Mesenchymal stem cell (in vitro differentiated cells and primary cell): Measurements from ENCODE around the gene C1orf210.

Experiments used
- DNase-seq: peaks from one replicate; pipeline ENCODE4 v3.0.0-alpha.2; 2013
- H2AFZ ChIP-seq: one replicate; pipeline ENCODE4 v1.6.1; 2013; ENCODE audit warnings: low read depth, mild to moderate bottlenecking, control low read depth, inconsistent platforms, low read length, moderate library complexity
- H2AK5ac ChIP-seq: 2 replicates; pipeline ENCODE4 v1.6.1; 2013; ENCODE audit warnings: low read length, moderate library complexity, mild to moderate bottlenecking, inconsistent platforms; ENCODE audit not compliant: severe bottlenecking
- H2BK120ac ChIP-seq: one replicate; pipeline ENCODE4 v1.6.1; 2013; ENCODE audit warnings: low read depth, mild to moderate bottlenecking, inconsistent platforms, low read length, moderate library complexity
- H2BK12ac ChIP-seq, 2 experiments: one replicate each; pipeline ENCODE4 v1.6.1; 2013; ENCODE audit warnings: inconsistent platforms in 2 of 2, low read length in 2 of 2, mild to moderate bottlenecking in 2 of 2, moderate library complexity in 2 of 2, control low read depth in 1 of 2
- H2BK15ac ChIP-seq: one replicate; pipeline ENCODE4 v1.6.1; 2013; ENCODE audit warnings: mild to moderate bottlenecking, low read depth, inconsistent platforms; ENCODE audit not compliant: poor library complexity, severe bottlenecking
- H2BK5ac ChIP-seq: 2 replicates; pipeline ENCODE4 v1.6.1; 2013; ENCODE audit warnings: low read depth, mild to moderate bottlenecking, low read length, control low read depth, inconsistent platforms; ENCODE audit not compliant: poor library complexity, severe bottlenecking
- H3K14ac ChIP-seq, 2 experiments: one replicate each; pipeline ENCODE4 v1.6.1; 2013; ENCODE audit warnings: inconsistent platforms in 2 of 2, low read length in 2 of 2, control low read depth in 1 of 2, mild to moderate bottlenecking in 1 of 2, moderate library complexity in 1 of 2
- H3K18ac ChIP-seq, 2 experiments: one replicate each; pipeline ENCODE4 v1.6.1; 2013; ENCODE audit warnings: inconsistent platforms in 2 of 2, low read length in 2 of 2, control low read depth in 1 of 2, low read depth in 1 of 2, mild to moderate bottlenecking in 1 of 2
- H3K23ac ChIP-seq, 2 experiments: one replicate each; pipeline ENCODE4 v1.6.1; 2013; ENCODE audit warnings: inconsistent platforms in 2 of 2, low read length in 2 of 2, mild to moderate bottlenecking in 2 of 2, moderate library complexity in 2 of 2, control low read depth in 1 of 2
- H3K27ac ChIP-seq: 2 replicates; pipeline ENCODE4 v1.5.1; 2013; ENCODE audit warnings: mild to moderate bottlenecking, moderate library complexity, low read length, control low read depth, inconsistent platforms; ENCODE audit not compliant: poor library complexity, severe bottlenecking
- H3K27me3 ChIP-seq, 2 experiments: 2 replicates each; pipeline versions ENCODE4 v1.6.1 to v1.7.0; 2013; ENCODE audit warnings: low read length in 2 of 2, mild to moderate bottlenecking in 2 of 2, moderate library complexity in 2 of 2, control low read depth in 1 of 2, inconsistent platforms in 1 of 2; ENCODE audit not compliant: control insufficient read depth in 1 of 2, insufficient read depth in 1 of 2
- H3K36me3 ChIP-seq, 2 experiments: 2 replicates each; pipeline versions ENCODE4 v1.6.1 to v1.7.0; 2013; ENCODE audit warnings: low read length in 2 of 2, control low read depth in 1 of 2, inconsistent platforms in 1 of 2, low read depth in 1 of 2, mild to moderate bottlenecking in 1 of 2; ENCODE audit not compliant: insufficient read depth in 2 of 2, control insufficient read depth in 1 of 2
- H3K4ac ChIP-seq, 2 experiments: one replicate each; pipeline ENCODE4 v1.6.1; 2013; ENCODE audit warnings: inconsistent platforms in 2 of 2, low read length in 2 of 2, mild to moderate bottlenecking in 2 of 2, moderate library complexity in 2 of 2, control low read depth in 1 of 2, low read depth in 1 of 2
- H3K4me1 ChIP-seq: 2 replicates; pipeline ENCODE4 v1.6.1; 2013; ENCODE audit warnings: low read depth, low read length, control low read depth; ENCODE audit not compliant: control insufficient read depth, insufficient read depth
- H3K4me2 ChIP-seq: 2 replicates; pipeline ENCODE4 v1.6.1; 2013; ENCODE audit warnings: low read length, mild to moderate bottlenecking, inconsistent platforms; ENCODE audit not compliant: poor library complexity, severe bottlenecking
- H3K4me3 ChIP-seq, 2 experiments: 2 replicates each; pipeline versions ENCODE4 v1.5.1 to v1.7.0; 2013; ENCODE audit warnings: low read length in 2 of 2, mild to moderate bottlenecking in 2 of 2, control low read depth in 1 of 2, low read depth in 1 of 2; ENCODE audit not compliant: insufficient read depth in 1 of 2
- H3K79me1 ChIP-seq: replicated peaks from 2 replicates; pipeline ENCODE4 v1.6.1; 2013; ENCODE audit warnings: mild to moderate bottlenecking, control low read depth, low read length, inconsistent platforms; ENCODE audit not compliant: poor library complexity, severe bottlenecking
- H3K9ac ChIP-seq: 2 replicates; pipeline ENCODE4 v1.7.0; 2013; ENCODE audit warnings: mild to moderate bottlenecking, low read length, moderate library complexity
- H3K9me3 ChIP-seq: 2 replicates; pipeline ENCODE4 v1.7.0; 2013; ENCODE audit warnings: mild to moderate bottlenecking, low read length; ENCODE audit not compliant: control insufficient read depth
- H4K8ac ChIP-seq: one replicate; pipeline ENCODE4 v1.6.1; 2013; ENCODE audit warnings: inconsistent platforms, mild to moderate bottlenecking, low read length, moderate library complexity
- H4K91ac ChIP-seq: one replicate; pipeline ENCODE4 v1.6.1; 2013; ENCODE audit warnings: mild to moderate bottlenecking, low read length, inconsistent platforms
- WGBS: methylation state at CpG from one replicate; pipeline ENCODE4 v1.1.7; 2013; ENCODE audit warnings: mixed read lengths; 5-methylcytosine and 5-hydroxymethylcytosine counted together

Gene C1orf210

GRCh38 chr1:43282220-43283195 lies 2.9 kb downstream of the C1orf210 start:
- Histone ChIP-seq H3K27ac (no peak overlapping the region), H3K4me3 (no peak overlapping the region), H3K23ac (no peak overlapping the region), H3K36me3 (no peaks in the 10 kb centered on the region), H3K4me2 (no peak overlapping the region), H2BK12ac (no peak overlapping the region), H3K9me3 (no peaks in the 10 kb centered on the region), H3K4me1 (peaks cover 2% of the 10 kb centered on the region), H2BK120ac (no peak overlapping the region), H4K91ac (no peak overlapping the region), H3K18ac (no peak overlapping the region), H3K27me3 (peaks cover 18 to 27% of the 10 kb centered on the region in 2 experiments), H2AFZ (no peak overlapping the region), H4K8ac (no peak overlapping the region), H2AK5ac (no peak overlapping the region), H3K14ac (no peak overlapping the region), H3K79me1 (no peaks in the 10 kb centered on the region), H3K4ac (no peak overlapping the region), H3K9ac (no peak overlapping the region), H2BK15ac (no peak overlapping the region), H2BK5ac (no peak overlapping the region)
- WGBS: 90% methylated on average over 15 of the region's 15 CpGs
- no peak for DNase-seq

- Histone ChIP-seq H3K27ac (no peak overlapping the region), H3K27me3 (peaks cover 10 to 17% of the 10 kb centered on the region in 2 experiments), H3K18ac (no peak overlapping the region), H3K4ac (no peak overlapping the region), H4K91ac (no peak overlapping the region), H3K4me2 (no peak overlapping the region), H2AFZ (no peak overlapping the region), H3K79me1 (no peaks in the 10 kb centered on the region), H3K14ac (no peak overlapping the region), H3K9me3 (no peaks in the 10 kb centered on the region), H2BK5ac (no peak overlapping the region), H3K4me1 (peaks cover 2% of the 10 kb centered on the region), H2BK15ac (no peak overlapping the region), H3K23ac (no peak overlapping the region), H3K36me3 (no peaks in the 10 kb centered on the region), H2AK5ac (no peak overlapping the region), H2BK12ac (no peak overlapping the region), H4K8ac (no peak overlapping the region), H3K9ac (no peak overlapping the region), H3K4me3 (no peak overlapping the region), H2BK120ac (no peak overlapping the region)
- DNase-seq: no peak
- WGBS: 37% methylated on average over 2 of the region's 2 CpGs
Measured at GRCh38 chr1:43280692-43281091, 4.7 kb downstream of the C1orf210 start.

GRCh38 chr1:43279666-43280065 lies 5.7 kb downstream of the C1orf210 start:
- no peak overlapping the region for H3K23ac ChIP-seq
- H3K9ac ChIP-seq: no peak overlapping the region
- no peak for DNase-seq
- no peak overlapping the region for H3K4me3 ChIP-seq
- 92% methylated on average over 6 of the region's 6 CpGs for WGBS
- no peak overlapping the region for H3K27ac ChIP-seq
- no peak overlapping the region for H4K8ac ChIP-seq
- no peaks in the 10 kb centered on the region for H3K4me1 ChIP-seq
- no peak overlapping the region for H3K14ac ChIP-seq
- H3K9me3 ChIP-seq: no peaks in the 10 kb centered on the region
- no peak overlapping the region for H2BK5ac ChIP-seq
- no peak overlapping the region for H3K4me2 ChIP-seq
- H3K4ac ChIP-seq: no peak overlapping the region
- peaks cover 7 to 15% of the 10 kb centered on the region in 2 experiments for H3K27me3 ChIP-seq
- no peak overlapping the region for H2AK5ac ChIP-seq
- H2BK120ac ChIP-seq: no peak overlapping the region
- H3K79me1 ChIP-seq: no peaks in the 10 kb centered on the region
- H2BK15ac ChIP-seq: no peak overlapping the region
- H3K36me3 ChIP-seq: no peaks in the 10 kb centered on the region
- H4K91ac ChIP-seq: no peak overlapping the region
- H3K18ac ChIP-seq: no peak overlapping the region
- H2AFZ ChIP-seq: no peak overlapping the region
- H2BK12ac ChIP-seq: no peak overlapping the region

DNA sequence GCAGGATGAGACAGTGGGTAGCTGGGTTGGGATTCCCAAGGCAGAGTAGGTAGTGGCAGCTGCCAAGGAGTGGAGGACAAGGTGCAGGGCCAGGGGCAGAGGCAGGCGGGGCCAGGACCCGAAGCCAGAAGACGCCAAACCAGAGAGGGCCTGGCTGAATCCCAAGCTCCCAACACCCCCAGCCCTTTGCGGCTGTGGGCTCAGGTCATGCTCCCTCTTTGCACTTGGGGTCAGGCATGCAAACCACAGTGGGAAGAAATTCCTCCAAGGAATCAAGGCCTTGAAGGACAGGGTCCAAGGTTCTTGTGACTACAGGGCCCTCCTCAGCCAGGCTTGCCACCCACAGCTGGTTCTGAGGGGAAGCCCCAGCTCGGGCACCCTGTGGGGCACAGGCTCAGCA lies 6.2 kb downstream of the C1orf210 start:
- Histone ChIP-seq H3K36me3 (no peaks in the 10 kb centered on the region), H3K18ac (no peak overlapping the region), H3K79me1 (no peaks in the 10 kb centered on the region), H2BK12ac (no peak overlapping the region), H2AK5ac (no peak overlapping the region), H2BK5ac (no peak overlapping the region), H4K91ac (no peak overlapping the region), H3K4ac (no peak overlapping the region), H3K9ac (no peak overlapping the region), H3K23ac (no peak overlapping the region), H4K8ac (no peak overlapping the region), H3K4me3 (no peak overlapping the region), H3K14ac (no peak overlapping the region), H2BK15ac (no peak overlapping the region), H2BK120ac (no peak overlapping the region), H3K4me2 (no peak overlapping the region), H2AFZ (no peak overlapping the region), H3K27ac (no peak overlapping the region), H3K9me3 (no peaks in the 10 kb centered on the region), H3K27me3 (peaks cover 4 to 15% of the 10 kb centered on the region in 2 experiments), H3K4me1 (peaks cover 1% of the 10 kb centered on the region)
- DNase-seq: no peak
- 95% methylated on average over 5 of the region's 5 CpGs for WGBS
